GM18502 (cell line): Measurements from ENCODE around the gene NDST4.
A peak's percentile ranks its signal among the peaks of the same experiment; 100 is the strongest.

Source experiments
- ATAC-seq: cut with Tn5 transposase; IDR thresholded peaks from one replicate; pipeline ENCODE4 v1.9.1; 2021; ENCODE audit warnings: mild to moderate bottlenecking; ENCODE audit not compliant: unreplicated experiment, poor library complexity

NDST4 gene

DNA sequence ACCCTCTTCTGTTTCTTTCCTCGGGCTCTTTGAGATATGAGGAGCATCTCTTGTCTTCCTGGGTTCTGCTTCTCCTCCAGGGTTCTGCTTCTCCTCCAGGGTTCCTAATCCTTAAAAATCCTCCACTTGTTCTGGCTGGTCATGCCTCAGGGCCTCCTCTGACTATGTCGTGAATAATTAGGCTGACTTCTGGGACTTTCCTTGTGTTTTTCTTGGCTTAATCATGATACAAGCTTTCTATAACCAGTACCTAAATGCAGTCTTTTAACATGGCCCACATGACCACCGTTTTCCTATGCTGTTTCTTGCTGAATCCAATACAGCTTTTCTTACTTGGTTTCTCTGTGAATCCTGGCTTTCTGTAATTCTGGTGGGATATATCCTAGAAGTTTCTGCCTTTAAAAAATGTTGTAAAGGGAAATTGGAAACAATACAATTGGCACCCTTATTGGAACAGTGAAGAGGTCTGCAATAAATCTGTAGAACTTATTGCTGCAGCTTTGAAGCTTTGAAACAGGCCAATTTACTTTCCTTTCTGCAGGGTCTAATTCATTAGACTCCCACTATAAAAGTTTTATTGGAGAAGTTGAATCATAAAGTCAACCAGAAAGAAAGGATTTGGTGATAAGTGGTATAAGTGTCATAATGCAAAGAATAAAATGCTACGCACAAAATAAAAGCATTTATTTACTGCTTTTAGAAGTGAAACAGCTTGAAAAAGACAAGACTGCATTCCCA is 301.7 kb downstream of the NDST4 start:
- ATAC-seq, result no peak

GRCh38 chr4:114807759-114808404 is 305.5 kb downstream of the NDST4 start:
- peak; percentile 100 for ATAC-seq

DNA sequence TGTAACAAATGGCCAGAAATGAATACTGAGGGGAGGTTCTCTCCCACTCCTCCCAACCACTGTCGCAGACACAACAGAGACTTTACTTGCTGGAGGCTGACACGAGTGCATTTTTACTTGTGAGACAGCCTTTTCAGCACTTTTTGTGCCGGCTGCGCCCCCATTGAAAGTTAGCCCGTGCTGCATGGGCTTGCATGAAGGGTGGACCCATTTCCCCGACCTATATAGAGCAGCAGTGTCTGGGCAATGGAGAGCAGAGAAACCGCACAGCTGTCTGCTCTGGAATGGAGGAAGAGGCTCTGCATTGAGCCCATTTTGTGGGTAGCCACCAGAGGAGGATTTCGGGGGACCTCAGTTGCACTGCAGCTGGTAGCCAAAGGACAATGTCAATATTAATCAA is 306.1 kb downstream of the NDST4 start:
- peak; percentile 7 for ATAC-seq

GRCh38 chr4:114791976-114792375 is 321.4 kb downstream of the NDST4 start:
- no peak for ATAC-seq

- no peak for ATAC-seq
Observed at GRCh38 chr4:114785570-114785969, 327.9 kb downstream of the NDST4 start.

DNA sequence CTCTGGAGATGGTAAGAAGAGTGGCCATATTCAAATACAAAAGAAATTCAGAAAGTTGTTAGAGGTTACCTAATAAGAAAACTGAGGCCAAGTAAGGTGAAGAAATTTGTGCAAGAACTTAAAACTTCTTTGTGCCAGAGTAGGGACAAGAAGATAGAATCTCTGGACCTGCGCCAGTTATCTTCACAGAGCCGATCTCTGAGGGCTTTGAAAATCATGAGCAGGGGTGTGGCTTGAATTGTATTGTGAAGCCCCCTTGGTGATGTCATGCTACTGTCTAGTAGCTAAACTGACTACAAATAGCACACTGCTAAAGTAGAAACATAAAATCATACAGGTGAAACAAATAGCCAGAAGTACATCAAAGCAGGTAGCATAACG is 330.2 kb downstream of the NDST4 start:
- no peak for ATAC-seq

GRCh38 chr4:114782415-114783214 is 330.8 kb downstream of the NDST4 start:
- ATAC-seq, result no peak

GRCh38 chr4:114780205-114780604 is 333.2 kb downstream of the NDST4 start:
- no peak for ATAC-seq
